ENCODE measurements around the gene USP17L26. TPM values are rescaled to one million over a fixed set of nuclear protein-coding genes. Genes with fewer than 3 reads are reported as not detected.
"Not testable (repeated sequence)": the region's sequence is repeated elsewhere in the genome, so short reads cannot be mapped to it uniquely, and the experiment has no call there.

USP17L26 gene
- polyA plus RNA-seq, 2 of the 4 experiments (the other 2 are of a cell fraction) = not detected

GRCh38 chr4:9381012-9381534 lies 46.6 kb downstream of the USP17L26 start:
- CTCF ChIA-PET, ATAC-seq: not testable (repeated sequence)
- peak overlapping the region; percentile 59 for H3K4me2 ChIP-seq

GRCh38 chr4:9384126-9384525 lies 49.7 kb downstream of the USP17L26 start:
- 0% methylated on average over 1 of the region's 1 CpG for WGBS (ENCODE audit: missing lambda C conversion rate)
- CTCF ChIA-PET = no interaction called here

More at GRCh38 chr4:9381012-9381534, 46.6 kb downstream of the USP17L26 start:
- peak in 1 of 2 experiments; percentile 0 for DNase-seq (ENCODE audit: low read depth in 1 of 2, low spot score in 1 of 2)
- H3K4me1 ChIP-seq, POLR2A ChIA-PET, FAIRE-seq, H3K9me3 ChIP-seq: not testable (repeated sequence)
- WGBS (ENCODE audit: missing lambda C conversion rate) = 12% methylated on average over 7 of the region's 36 CpGs
- Histone ChIP-seq H3K27ac (peak overlapping the region in 1 of 2 experiments; percentile 66; a peak in 2 of 6 replicates), H3K4me3 (peak overlapping the region; percentile 32; the same call in 2 of the 3 replicates)
- TF ChIP-seq RAD21 (conservative IDR thresholded peaks at IDR 0.05 in 1 of 2, IDR thresholded peaks at IDR 0.05 in 1 of 2) (peak; percentile 18 to 24; a peak in 1 of 5 replicates), SMC3 (IDR thresholded peaks at IDR 0.05) (peak; percentile 28; the same call in 1 of the 3 replicates), CTCF (IDR thresholded peaks at IDR 0.05) (peak; percentile 36; the same call in 2 of the 3 replicates)

More at GRCh38 chr4:9384126-9384525, 49.7 kb downstream of the USP17L26 start:
- no peaks in the 10 kb centered on the region for H3K9me3 ChIP-seq
- ATAC-seq (no peak), DNase-seq (ENCODE audit: low read depth in 1 of 2, low spot score in 1 of 2) (no peak), FAIRE-seq (no peak)
- TF ChIP-seq CEBPB (IDR thresholded peaks at IDR 0.05) = no peak
- TF ChIP-seq CBX2 (IDR thresholded peaks at IDR 0.05; ENCODE audit: borderline replicate concordance, low read depth) = no peak
- no peak for TF ChIP-seq USF2 (IDR thresholded peaks at IDR 0.05)
- TF ChIP-seq HOXA7 (CRISPR knock-in tag; IDR thresholded peaks at IDR 0.05) = no peak
- no peak for TF ChIP-seq POLR2AphosphoS2 (conservative IDR thresholded peaks at IDR 0.05; ENCODE audit: low read length)
- no peak for TF ChIP-seq HOXB13 (CRISPR knock-in tag; IDR thresholded peaks at IDR 0.05; ENCODE audit: low read depth)
- no peak for TF ChIP-seq EP300 (IDR thresholded peaks at IDR 0.05)
- TF ChIP-seq NR3C1 (IDR thresholded peaks at IDR 0.05) = no peak
- TF ChIP-seq RNF2 (IDR thresholded peaks at IDR 0.05; ENCODE audit: borderline replicate concordance, low read depth) = no peak
- TF ChIP-seq HOXB5 (CRISPR knock-in tag; IDR thresholded peaks at IDR 0.05) = no peak
- no peak for TF ChIP-seq RCOR1 (IDR thresholded peaks at IDR 0.05; ENCODE audit: low read depth, low read length)
- TF ChIP-seq FOSL2 (IDR thresholded peaks at IDR 0.05) = no peak
- no peak for TF ChIP-seq FOSL2 (CRISPR knock-in tag; IDR thresholded peaks at IDR 0.05)
- H3K27ac ChIP-seq = no peak overlapping the region
- H3K4me2 ChIP-seq = no peak overlapping the region
- no peak overlapping the region for H3K4me3 ChIP-seq
- H3K4me1 ChIP-seq = no peaks in the 10 kb centered on the region
- POLR2A ChIA-PET = no interaction called here

Other genes starting within 250 kb of the USP17L26 start
- not detected in 2 replicates for gene FAM90A26, start 164.2 kb upstream of the USP17L26 start, polyA plus RNA-seq (2011; rRNA removed)
- gene FAM90A26, start 164.2 kb upstream of the USP17L26 start, polyA plus RNA-seq (2017; fragmentation: RNase III; extraction: RNeasy Plus Mini Kit Qiagen cat#74134 plus additional on column Dnase treatment) = not detected in 3 replicates
- gene USP17L10, start 124.0 kb upstream of the USP17L26 start, polyA plus RNA-seq (2011; rRNA removed) = not detected in 2 replicates
- gene USP17L10, start 124.0 kb upstream of the USP17L26 start, polyA plus RNA-seq (2017; fragmentation: RNase III; extraction: RNeasy Plus Mini Kit Qiagen cat#74134 plus additional on column Dnase treatment) = not detected in 3 replicates
- not detected in 2 replicates for gene USP17L11, start 119.3 kb upstream of the USP17L26 start, polyA plus RNA-seq (2011; rRNA removed)
- not detected in 3 replicates for gene USP17L11, start 119.3 kb upstream of the USP17L26 start, polyA plus RNA-seq (2017; fragmentation: RNase III; extraction: RNeasy Plus Mini Kit Qiagen cat#74134 plus additional on column Dnase treatment)
- gene USP17L12, start 114.5 kb upstream of the USP17L26 start, polyA plus RNA-seq (2011; rRNA removed) = not detected in 2 replicates
- not detected in 3 replicates for gene USP17L12, start 114.5 kb upstream of the USP17L26 start, polyA plus RNA-seq (2017; fragmentation: RNase III; extraction: RNeasy Plus Mini Kit Qiagen cat#74134 plus additional on column Dnase treatment)
- gene USP17L13, start 109.8 kb upstream of the USP17L26 start, polyA plus RNA-seq (2011; rRNA removed) = not detected in 2 replicates
- gene USP17L13, start 109.8 kb upstream of the USP17L26 start, polyA plus RNA-seq (2017; fragmentation: RNase III; extraction: RNeasy Plus Mini Kit Qiagen cat#74134 plus additional on column Dnase treatment) = not detected in 3 replicates
- not detected in 2 replicates for gene USP17L15, start 100.3 kb upstream of the USP17L26 start, polyA plus RNA-seq (2011; rRNA removed)
- gene USP17L15, start 100.3 kb upstream of the USP17L26 start, polyA plus RNA-seq (2017; fragmentation: RNase III; extraction: RNeasy Plus Mini Kit Qiagen cat#74134 plus additional on column Dnase treatment) = not detected in 3 replicates
- not detected in 2 replicates for gene USP17L17, start 90.8 kb upstream of the USP17L26 start, polyA plus RNA-seq (2011; rRNA removed)
- not detected in 3 replicates for gene USP17L17, start 90.8 kb upstream of the USP17L26 start, polyA plus RNA-seq (2017; fragmentation: RNase III; extraction: RNeasy Plus Mini Kit Qiagen cat#74134 plus additional on column Dnase treatment)
- not detected in 2 replicates for gene USP17L18, start 86.0 kb upstream of the USP17L26 start, polyA plus RNA-seq (2011; rRNA removed)
- gene USP17L18, start 86.0 kb upstream of the USP17L26 start, polyA plus RNA-seq (2017; fragmentation: RNase III; extraction: RNeasy Plus Mini Kit Qiagen cat#74134 plus additional on column Dnase treatment) = not detected in 3 replicates
- gene USP17L19, start 81.3 kb upstream of the USP17L26 start, polyA plus RNA-seq (2011; rRNA removed) = not detected in 2 replicates
- not detected in 3 replicates for gene USP17L19, start 81.3 kb upstream of the USP17L26 start, polyA plus RNA-seq (2017; fragmentation: RNase III; extraction: RNeasy Plus Mini Kit Qiagen cat#74134 plus additional on column Dnase treatment)
- not detected in 2 replicates for gene USP17L20, start 76.5 kb upstream of the USP17L26 start, polyA plus RNA-seq (2011; rRNA removed)
- gene USP17L20, start 76.5 kb upstream of the USP17L26 start, polyA plus RNA-seq (2017; fragmentation: RNase III; extraction: RNeasy Plus Mini Kit Qiagen cat#74134 plus additional on column Dnase treatment) = not detected in 3 replicates
- not detected in 2 replicates for gene USP17L21, start 71.8 kb upstream of the USP17L26 start, polyA plus RNA-seq (2011; rRNA removed)
- not detected in 3 replicates for gene USP17L21, start 71.8 kb upstream of the USP17L26 start, polyA plus RNA-seq (2017; fragmentation: RNase III; extraction: RNeasy Plus Mini Kit Qiagen cat#74134 plus additional on column Dnase treatment)
- not detected in 2 replicates for gene USP17L22, start 67.0 kb upstream of the USP17L26 start, polyA plus RNA-seq (2011; rRNA removed)
- not detected in 3 replicates for gene USP17L22, start 67.0 kb upstream of the USP17L26 start, polyA plus RNA-seq (2017; fragmentation: RNase III; extraction: RNeasy Plus Mini Kit Qiagen cat#74134 plus additional on column Dnase treatment)
- not detected in 2 replicates for gene USP17L24, start 9.5 kb upstream of the USP17L26 start, polyA plus RNA-seq (2011; rRNA removed)
- not detected in 3 replicates for gene USP17L24, start 9.5 kb upstream of the USP17L26 start, polyA plus RNA-seq (2017; fragmentation: RNase III; extraction: RNeasy Plus Mini Kit Qiagen cat#74134 plus additional on column Dnase treatment)
- not detected in 2 replicates for gene USP17L25, start 4.7 kb upstream of the USP17L26 start, polyA plus RNA-seq (2011; rRNA removed)
- not detected in 3 replicates for gene USP17L25, start 4.7 kb upstream of the USP17L26 start, polyA plus RNA-seq (2017; fragmentation: RNase III; extraction: RNeasy Plus Mini Kit Qiagen cat#74134 plus additional on column Dnase treatment)
- gene USP17L5, start 4.7 kb downstream of the USP17L26 start, polyA plus RNA-seq (2011; rRNA removed) = not detected in 2 replicates
- not detected in 3 replicates for gene USP17L5, start 4.7 kb downstream of the USP17L26 start, polyA plus RNA-seq (2017; fragmentation: RNase III; extraction: RNeasy Plus Mini Kit Qiagen cat#74134 plus additional on column Dnase treatment)
- gene USP17L27, start 9.5 kb downstream of the USP17L26 start, polyA plus RNA-seq (2011; rRNA removed) = not detected in 2 replicates
- not detected in 3 replicates for gene USP17L27, start 9.5 kb downstream of the USP17L26 start, polyA plus RNA-seq (2017; fragmentation: RNase III; extraction: RNeasy Plus Mini Kit Qiagen cat#74134 plus additional on column Dnase treatment)
- gene USP17L28, start 14.2 kb downstream of the USP17L26 start, polyA plus RNA-seq (2011; rRNA removed) = not detected in 2 replicates
- not detected in 3 replicates for gene USP17L28, start 14.2 kb downstream of the USP17L26 start, polyA plus RNA-seq (2017; fragmentation: RNase III; extraction: RNeasy Plus Mini Kit Qiagen cat#74134 plus additional on column Dnase treatment)
- gene USP17L29, start 19.0 kb downstream of the USP17L26 start, polyA plus RNA-seq (2011; rRNA removed) = not detected in 2 replicates
- gene USP17L29, start 19.0 kb downstream of the USP17L26 start, polyA plus RNA-seq (2017; fragmentation: RNase III; extraction: RNeasy Plus Mini Kit Qiagen cat#74134 plus additional on column Dnase treatment) = not detected in 3 replicates
- gene USP17L30, start 28.5 kb downstream of the USP17L26 start, polyA plus RNA-seq (2011; rRNA removed) = not detected in 2 replicates
- gene USP17L30, start 28.5 kb downstream of the USP17L26 start, polyA plus RNA-seq (2017; fragmentation: RNase III; extraction: RNeasy Plus Mini Kit Qiagen cat#74134 plus additional on column Dnase treatment) = not detected in 3 replicates
- gene DEFB131A, start 109.8 kb downstream of the USP17L26 start, polyA plus RNA-seq (2011; rRNA removed) = not detected in 2 replicates
- not detected in 3 replicates for gene DEFB131A, start 109.8 kb downstream of the USP17L26 start, polyA plus RNA-seq (2017; fragmentation: RNase III; extraction: RNeasy Plus Mini Kit Qiagen cat#74134 plus additional on column Dnase treatment)

Measured in A549 (cell line).